ENCODE results near the gene NFIB.

- TF ChIP-seq, protein P1, sequence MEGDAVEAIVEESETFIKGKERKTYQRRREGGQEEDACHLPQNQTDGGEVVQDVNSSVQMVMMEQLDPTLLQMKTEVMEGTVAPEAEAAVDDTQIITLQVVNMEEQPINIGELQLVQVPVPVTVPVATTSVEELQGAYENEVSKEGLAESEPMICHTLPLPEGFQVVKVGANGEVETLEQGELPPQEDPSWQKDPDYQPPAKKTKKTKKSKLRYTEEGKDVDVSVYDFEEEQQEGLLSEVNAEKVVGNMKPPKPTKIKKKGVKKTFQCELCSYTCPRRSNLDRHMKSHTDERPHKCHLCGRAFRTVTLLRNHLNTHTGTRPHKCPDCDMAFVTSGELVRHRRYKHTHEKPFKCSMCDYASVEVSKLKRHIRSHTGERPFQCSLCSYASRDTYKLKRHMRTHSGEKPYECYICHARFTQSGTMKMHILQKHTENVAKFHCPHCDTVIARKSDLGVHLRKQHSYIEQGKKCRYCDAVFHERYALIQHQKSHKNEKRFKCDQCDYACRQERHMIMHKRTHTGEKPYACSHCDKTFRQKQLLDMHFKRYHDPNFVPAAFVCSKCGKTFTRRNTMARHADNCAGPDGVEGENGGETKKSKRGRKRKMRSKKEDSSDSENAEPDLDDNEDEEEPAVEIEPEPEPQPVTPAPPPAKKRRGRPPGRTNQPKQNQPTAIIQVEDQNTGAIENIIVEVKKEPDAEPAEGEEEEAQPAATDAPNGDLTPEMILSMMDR (IDR thresholded peaks at IDR 0.05) = no peak
- no peak for TF ChIP-seq POLR2A (IDR thresholded peaks at IDR 0.05)
Measured at GRCh38 chr9:14183001-14183400, 130.9 kb downstream of the NFIB start.

All from body of pancreas (tissue), 4 donors.